Stimulated activated CD4-positive, alpha-beta T cell treated with anti-CD3 and anti-CD28 coated beads, Interleukin-4, amount 100 ng/mL, for 1 hour (primary cell): ENCODE measurements around the gene ZNF385C.

Experiments used
- DNase-seq: peaks from one replicate; pipeline ENCODE4 v3.0.0-alpha.2; 2020

Gene ZNF385C

DNA sequence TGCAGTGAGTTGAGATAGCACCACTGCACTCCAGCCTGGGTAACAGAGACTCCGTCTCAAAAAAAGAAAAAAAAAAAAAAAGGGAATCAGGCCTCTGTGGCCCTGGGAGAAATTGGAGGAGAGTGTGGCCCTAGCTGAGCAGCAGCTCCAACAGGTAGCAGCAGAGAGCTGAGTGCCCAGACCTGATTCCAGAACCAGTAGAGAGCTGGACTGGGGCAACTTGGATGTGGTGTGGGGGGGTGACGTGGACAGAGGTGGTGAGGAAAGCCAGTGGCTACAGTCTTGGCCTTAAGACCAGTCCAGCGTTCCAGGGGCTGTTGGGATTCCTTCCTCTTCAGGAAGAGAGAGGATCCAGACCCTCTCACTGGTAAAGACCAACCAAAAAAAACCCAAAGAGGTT, 26.0 kb upstream of the ZNF385C start:
- DNase-seq, result no peak

DNA sequence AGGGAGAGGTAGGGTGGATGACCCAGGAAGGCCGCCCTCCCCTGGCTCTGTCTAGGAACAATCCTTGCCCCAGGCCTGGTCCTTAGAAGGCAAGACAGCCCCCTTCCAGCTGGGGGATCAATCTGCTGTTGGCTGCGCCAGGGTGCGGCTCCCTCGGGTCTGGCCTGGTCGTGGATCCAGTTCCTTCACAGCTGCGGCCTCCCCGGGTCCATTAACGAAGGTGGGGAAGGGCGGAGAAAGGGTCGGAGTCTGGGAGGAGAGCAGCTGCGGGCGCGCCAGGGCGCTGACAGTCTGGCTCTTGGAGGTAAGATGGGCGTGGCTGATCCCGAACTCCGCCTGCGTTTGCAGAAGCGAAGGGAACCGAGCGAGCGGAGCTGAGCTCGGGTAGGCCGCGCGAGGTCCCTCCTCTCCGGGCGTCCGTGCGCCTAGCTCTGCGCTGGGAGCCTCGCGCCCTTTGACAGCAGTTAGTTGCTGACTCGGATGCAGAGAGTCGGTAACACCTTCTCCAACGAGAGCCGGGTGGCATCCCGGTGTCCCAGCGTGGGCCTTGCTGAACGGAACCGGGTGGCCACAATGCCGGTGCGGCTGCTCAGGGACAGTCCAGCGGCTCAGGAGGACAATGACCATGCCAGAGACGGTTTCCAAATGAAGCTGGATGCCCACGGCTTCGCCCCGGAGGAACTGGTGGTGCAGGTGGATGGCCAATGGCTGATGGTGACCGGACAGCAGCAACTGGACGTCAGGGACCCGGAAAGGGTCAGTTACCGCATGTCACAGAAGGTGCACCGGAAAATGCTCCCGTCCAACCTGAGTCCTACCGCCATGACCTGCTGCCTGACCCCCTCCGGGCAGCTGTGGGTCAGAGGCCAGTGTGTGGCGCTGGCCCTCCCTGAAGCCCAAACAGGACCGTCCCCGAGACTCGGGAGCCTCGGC, 24.4 kb upstream of the ZNF385C start, which contains the start of gene HSPB9:
Gene HSPB9 (plus strand): TSS at position 434 of the 933 bp plus-strand sequence. CDS start 47 bp downstream, at position 481.
- no peak for DNase-seq

DNA sequence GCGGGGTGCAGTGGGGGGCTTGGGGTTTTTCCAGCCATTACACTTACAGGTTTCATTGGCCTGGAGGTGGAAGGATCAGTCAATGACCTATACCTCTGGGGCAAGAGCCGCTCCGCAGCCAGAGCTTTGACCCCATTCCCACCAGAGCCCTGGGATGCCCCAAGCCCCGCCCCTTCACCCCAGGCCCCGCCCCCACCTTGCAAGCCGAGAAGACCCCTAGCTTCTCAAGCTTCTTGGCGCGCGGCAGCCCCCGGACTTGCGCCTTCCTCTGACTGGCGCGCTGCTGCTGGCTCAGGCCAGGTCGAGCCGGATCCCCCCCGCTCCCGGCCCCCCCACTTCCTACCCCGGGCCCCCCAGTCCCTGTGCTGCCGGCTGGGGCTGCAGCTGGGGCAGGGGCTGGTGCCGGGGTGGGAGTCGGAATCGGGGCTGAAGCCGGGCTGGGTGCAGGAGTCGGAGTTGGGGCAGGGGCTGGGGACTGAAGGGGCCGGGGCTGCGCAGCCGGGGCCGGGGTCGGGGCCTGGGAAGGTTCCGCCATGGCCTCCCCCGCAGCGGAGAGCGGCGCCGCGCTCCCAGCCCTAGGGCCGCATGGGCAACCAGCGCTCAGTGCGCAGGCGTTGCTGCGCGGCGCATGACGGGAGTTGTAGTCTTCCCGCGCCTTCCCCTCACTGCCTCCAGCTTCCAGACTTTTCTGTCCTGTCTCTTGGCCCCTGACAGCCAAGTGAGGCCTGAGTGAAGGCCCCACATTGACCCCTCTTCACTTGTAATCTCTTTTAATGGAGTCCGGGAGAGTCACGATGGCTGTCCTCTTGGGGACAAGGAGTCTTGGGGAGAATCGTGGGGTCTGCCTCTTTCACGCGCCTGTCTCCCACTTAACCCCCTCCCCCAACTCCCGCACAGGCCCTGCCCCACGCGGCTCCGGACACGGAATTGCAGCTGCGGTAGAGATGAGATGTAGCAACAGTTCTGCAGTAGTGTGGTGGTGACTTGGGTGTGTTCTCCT, 22.8 kb upstream of the ZNF385C start, which contains the start of gene KAT2A:
Gene KAT2A (minus strand): TSS at position 598 of the 1,000 bp plus-strand sequence. CDS start 63 bp downstream, at position 535.
- peak; percentile 81 for DNase-seq

DNA sequence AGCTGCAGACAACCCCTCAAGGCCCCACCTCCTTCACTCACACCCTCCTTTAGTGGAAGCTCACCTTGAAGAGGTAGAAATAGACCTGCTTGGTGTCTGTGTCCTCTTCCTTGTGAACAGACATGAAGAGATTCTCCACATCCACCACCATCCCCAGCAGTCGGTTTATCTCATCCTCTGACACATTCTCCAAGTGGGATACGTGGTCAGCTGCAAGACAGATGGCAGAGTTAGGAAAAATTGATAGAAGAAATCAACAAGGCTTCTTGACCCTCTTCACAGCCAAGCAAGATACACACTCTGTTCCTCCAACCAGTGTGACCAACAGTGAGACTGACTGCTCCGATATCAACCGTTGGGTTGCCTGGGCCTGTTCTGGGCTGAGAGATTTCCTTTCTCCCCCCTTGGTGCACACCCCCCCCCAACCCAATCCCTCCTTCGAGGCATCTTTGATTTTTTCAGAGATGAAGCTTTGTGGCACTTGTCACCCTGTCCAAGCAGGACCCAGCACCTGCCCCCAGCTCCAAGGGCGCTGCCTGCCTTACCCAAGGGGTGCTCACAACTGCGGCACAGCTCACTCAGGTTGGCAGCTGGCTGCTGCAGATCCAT, 22.0 kb upstream of the ZNF385C start:
- DNase-seq, result no peak

DNA sequence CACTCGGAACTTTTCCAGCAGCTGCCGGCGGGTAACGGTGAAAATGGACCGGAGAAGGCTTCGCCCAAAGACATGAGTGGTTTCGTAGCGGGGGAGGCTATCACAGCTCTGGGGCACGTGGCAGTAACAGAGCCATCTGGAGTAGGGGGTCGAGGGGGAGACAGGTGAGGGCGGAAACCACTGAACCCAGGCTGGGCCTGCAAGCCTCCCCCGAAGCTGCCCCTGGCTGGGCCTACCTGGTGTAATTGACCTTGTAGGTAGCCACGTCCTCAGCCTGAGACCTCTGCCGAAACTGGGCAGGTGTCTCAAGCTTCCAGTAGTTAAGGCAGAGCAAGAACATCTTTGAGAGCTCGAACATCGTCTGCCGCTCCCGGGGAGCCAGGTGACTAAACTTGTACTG, 21.0 kb upstream of the ZNF385C start:
- DNase-seq, result no peak

DNA sequence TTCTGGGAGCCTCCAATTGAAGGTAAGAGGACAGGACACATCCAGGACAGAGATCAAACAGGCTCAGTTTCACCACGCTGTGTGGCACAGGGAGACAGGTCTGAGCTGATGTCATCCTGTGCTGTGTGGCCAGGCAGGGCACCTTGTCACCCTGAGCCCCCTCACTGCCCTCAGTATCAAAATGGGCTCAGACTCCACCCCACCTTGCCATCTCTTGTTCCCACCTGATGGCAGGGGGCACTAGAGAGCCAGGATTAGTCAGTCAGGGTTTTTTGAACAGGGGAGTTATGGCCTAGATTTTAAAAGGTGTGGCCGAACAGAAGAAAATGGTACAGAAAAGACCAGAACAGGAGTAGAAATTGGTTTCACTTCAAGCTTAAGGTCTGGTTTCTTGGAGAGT, 20.3 kb upstream of the ZNF385C start:
- peak; percentile 49 for DNase-seq

DNA sequence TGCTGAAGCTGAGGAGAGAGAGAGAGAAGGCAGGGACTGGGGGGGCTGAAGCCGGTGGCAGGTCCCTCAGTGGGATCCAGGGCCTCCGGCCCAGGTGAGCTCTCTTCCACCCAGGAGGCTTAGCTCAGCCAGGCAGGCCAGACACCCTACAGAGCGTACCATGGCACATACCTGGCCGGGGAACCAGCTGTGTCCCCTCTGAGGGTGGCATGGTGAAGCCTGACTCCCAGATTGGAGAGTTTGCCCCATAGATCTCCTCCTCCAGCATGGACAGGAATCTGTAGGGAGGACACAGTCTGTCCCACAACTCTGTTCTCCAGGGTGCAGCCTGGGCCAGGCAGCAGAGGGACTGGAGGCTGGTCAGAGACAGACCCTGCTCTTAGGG, 19.8 kb upstream of the ZNF385C start:
- DNase-seq, result no peak

DNA sequence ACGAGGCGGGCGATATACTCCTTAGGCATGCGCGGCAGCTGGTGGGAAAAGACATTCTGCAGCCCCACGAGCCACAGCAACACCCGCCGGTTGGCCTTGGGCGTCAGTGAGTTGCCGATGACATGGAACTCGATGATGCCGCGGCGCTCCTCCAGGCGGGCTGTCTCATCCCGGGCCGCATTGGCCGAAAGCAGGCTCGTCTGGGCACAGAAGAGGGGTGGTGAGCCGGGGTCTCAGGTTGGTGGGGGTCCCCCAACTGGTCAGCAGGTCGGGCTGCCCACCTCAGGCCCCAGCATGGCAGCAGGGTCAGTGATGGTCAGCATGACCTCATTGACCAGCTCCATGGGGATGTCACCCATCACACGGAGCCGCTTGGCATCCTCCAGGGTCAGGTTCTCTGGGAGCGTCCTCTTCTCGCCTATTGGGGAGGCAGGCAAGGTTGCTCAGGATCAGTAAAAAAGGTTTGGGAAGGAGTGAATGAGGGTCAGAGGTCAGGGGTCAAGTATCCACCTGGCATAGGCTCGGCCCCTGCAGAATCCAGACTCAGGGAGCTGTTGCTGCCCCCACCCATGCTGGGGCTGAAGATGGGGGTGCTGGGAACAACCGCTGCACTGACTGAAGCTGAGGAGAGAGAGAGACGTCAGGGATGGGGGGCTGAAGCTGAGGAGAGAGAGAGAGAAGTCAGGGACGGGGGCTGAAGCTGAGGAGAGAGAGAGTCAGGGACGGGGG, 19.3 kb upstream of the ZNF385C start:
- no peak for DNase-seq

DNA sequence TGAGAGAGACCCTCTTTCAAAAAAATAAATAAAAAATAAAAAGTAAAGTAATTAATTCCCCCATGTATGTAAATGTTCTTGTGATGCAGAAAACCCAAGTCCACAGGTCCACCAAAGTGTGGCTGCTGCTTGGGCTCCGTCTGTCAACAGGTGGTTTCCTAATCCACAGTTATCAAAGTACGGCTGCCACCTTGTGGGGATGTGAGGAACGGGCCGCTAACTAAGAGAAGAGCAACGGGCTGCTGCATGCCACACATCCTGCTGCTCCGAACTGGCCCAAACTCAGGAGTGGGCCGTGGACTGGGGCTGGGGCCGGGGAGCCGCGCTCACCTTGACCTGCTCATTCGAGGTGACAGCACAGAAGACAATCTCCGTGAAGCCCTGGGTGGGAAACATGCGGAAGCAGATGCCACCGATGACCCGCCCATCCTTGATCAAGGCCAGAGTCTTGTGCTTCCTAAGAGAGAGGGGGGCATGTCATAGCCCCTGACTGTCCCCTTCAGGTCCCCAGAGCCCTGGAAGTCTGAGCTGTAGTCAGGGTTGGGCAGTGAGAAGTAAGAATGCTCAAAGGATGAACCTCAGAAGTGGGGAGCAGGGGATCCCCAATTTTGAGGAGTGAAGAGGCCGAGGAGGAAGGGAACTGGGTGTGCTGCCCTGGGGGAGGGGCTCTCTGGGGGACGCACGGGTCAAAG, 18.6 kb upstream of the ZNF385C start:
- peak; percentile 79 for DNase-seq

DNA sequence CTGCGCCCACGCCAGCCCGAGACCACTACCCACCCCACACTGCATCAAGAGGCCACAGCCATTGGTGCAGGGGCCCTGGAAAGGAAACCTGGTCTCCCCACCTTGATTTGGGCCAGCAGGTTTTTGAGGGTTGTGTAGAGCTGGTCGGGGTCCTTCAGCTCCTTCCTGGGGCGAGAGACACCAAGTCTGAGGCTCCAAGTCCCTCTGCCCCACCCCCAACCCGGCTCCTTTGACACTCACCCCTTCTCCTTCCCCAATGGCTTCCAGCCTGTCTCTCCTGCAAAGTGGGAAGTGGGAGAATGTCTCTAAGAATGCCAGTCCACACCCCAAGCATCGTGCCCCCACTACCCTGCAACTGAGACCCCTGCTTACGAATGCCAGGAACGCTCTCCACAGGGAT, 15.8 kb upstream of the ZNF385C start:
- no peak for DNase-seq

DNA sequence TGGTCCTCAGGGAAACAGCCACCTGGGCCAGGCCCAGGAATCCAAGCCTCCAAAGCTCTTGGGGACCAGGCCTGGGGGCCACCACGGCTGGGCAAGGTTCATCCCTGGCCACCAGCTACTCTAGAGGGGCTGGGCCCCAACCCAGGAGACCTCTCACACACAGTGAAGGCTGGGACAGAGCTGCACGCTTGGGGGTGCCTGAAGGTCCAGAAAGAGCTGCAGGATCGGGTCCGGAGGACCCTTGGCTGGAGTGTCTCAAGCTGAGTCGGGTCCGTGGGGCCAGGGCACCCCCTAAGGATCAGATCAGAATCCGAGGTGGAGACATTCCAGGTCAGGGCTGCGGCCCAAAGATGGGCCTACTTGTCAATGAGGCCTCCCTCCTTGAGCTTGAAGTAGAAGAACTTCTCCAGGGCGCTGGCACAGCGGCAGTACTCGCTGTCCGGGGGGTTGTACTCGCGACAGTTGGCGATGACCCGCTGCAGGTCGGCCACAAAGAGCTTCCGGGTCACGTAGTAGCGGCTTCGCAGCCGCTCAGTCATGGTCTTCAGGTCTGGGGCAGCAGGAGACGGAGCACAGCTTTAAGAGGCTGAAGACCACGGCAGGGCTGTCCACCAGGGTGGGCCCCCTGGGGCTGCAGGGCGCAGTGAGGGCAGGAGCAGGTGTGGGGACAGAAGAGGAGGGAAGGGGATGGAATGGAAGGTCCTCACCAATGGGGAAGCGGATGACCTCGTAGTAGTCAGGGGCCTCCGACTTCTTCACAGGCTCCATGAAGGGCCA, 15.2 kb upstream of the ZNF385C start:
- no peak for DNase-seq

DNA sequence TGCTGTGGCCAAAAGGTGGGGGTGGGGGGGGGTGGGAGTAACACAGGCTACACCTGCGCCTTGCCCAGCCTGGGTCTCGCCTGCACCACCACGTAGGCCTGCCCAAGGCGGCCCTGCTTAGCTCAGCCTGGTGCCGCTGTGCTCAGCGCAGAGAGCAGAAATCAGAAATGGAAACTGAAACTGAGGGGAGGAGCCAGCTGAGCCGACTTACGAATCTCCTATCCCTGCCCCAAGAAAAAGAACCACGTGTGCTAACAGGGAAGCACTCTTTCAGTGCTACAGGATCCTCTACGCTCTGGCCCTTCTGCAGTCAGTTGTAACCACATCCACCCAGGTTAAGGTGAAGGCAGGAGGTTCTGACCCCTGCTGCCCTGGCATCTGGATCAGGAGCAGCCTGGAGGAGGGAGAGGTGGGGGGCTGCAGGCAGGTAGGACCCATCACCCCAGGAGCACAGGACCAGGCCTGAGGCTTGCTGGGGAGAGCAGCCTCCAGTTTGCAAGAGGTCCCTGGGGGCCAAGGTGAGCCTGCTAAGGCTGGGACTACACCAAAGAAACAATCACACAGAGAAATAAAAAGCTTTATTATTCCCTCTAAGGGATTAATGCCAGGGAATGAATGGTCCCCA, 14.4 kb upstream of the ZNF385C start, which contains the start of gene DHX58:
Gene DHX58 (minus strand): TSS at position 163 of the 625 bp plus-strand sequence. CDS start 822 bp downstream, outside the sequence.
- DNase-seq, result peak; percentile 70

DNA sequence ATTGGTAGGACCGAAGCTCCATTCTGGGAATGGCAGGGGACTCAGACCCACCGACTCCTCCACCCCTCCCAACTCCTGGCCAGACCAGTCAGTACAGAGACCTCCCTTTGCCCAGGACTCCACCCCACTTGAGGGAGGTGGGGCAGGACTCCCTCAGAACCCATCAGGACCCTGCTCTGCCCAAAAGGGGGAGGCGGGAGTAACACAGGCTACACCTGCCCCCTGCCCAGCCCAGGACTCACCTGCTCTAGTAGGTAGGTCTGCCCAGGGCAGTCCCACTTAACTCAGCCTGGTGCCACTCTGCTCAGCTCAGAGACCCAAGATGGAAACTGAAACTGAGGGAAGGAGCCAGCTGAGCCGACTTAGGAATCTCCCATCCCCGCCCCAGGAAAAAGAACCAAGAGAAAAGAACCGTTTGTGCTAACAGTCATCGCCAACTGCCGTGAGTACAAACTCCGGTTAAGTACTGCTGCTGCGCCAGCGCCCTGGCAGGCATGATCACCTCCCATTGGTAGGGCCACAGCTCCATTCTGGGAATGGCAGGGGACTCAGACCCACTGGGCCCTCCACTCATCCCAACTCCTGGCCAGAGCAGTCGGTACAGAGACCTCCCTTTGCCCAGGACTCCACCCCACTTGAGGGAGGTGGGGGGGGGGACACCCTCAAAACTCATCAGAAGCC, 13.7 kb upstream of the ZNF385C start:
- DNase-seq, result peak; percentile 34

DNA sequence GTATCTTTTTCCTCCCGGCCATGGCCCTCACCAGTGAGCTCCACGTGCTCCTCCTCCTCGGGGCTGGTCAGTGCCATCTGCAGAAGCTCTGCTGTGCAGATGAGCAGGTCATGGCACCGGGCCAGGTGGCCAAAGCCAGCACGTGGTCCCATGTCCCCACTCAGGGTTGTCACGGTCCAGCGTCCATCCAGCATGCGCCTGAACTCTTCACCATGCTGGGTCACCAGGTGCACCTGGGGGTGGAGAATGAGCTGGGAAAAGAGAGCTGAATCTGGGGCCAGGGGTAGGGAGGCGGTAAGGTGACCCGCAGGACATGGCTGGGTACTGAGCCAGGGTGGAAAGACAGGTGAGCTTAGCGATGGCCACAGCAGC, 13.0 kb upstream of the ZNF385C start:
- no peak for DNase-seq

DNA sequence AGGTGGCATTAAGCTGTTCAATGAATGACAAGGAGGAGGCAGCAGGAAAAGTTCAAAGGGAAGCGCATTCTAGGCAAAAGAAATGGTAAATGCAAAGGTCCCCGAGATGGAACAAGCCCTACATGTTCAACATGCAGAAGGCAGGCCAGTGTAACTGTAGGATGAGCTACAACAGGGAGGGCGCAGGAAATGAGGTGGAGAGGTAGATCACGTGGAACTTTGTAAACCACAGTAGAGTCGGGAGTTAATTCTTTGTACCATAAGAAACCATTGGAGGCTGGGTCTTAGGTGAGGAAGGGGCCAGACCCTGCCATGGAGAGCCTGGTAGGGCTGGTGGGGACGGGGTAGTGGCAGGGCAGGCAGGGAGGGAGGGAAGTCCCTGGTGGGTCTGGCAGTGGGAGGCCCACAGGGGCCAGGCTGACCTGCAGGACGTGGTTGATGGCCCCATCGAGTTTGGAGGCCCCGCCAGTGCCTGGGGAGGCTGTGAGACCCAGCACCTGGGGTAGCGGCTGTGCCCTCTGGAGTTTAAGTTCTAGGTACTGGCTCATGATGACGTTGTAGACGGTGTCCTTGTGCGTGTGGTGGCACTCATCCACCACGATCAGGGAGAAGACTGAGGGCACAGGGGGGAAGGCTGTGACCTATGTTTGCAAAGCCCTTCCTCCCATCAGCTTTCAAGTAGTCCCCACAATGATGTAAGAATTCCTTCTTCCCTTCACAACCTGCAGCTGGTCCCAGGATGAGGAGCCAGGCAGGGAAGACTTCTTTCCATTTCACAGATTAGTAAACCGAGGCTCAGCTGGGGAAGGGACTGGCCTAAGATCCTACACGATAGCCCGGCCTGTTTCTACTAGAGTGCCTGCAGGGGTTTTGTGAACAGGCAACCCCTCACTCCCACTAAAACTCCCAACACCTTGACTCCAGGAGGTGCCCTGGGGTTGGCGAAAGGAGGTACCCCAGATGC, 12.3 kb upstream of the ZNF385C start:
- DNase-seq, result no peak

DNA sequence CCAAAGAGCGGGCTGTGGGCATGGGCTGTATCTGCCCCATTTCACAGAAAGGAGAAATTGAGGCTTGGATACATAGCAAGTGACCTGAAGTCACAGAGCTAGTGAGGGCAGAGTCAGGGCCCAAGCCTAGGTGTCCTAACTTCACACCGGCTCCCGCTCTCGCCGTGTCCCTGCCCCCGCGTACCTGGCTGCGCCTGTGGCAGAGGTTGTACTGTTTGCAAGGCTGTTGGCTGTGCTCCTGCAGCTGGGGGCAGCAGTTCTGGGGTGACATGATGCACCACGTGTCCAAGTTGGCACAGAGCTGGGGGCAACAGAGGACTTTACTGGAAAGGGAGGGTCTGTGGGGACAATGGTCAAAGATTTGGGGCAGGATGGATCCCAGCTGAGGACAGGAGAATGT, 10.8 kb upstream of the ZNF385C start:
- DNase-seq, result no peak

DNA sequence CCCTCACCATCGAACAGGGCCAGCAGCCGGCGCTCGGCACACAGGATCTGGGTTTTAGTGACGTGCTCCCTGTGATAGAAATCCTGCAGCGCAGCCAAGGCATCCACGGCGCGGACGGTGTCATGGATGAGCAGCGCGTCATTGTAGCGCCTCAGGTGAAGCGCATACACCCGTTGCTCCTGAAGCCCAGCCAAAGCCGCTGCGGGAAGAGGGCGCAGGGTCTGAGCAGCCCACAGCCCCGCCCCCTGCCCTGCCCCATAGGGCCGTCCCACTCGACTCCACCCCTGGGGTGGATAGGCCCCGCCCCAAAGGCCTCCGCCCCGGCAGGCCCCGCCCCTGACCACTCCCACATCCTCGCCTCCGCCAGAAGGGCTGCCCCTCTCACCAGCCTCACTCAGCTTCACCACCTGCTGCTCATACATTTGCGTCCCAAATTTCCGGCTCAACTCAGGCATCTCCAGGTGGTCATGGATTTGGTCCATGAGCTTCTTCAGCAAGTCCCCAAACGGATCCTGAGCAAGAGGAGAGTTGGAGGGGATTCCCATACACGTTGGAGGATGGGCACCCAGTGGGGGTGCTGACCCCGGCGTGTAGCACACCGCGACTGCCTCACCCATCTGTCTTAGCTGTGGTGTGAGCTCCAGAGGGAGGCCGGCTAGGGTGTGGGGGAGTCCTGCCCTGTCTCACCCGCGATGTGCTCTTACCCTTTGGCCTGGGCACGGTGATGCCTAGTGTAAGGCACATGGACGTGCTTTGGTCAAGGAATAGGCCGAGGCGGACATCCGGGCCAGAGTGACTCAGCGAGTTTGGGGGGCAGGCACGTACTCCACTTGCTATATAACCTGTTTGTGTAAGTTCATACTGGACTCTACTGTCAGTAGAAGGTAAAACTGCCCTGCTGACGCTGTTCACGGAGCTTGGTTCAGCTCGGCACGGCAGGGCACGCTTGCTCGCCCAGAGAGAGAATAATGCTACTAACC, 9.6 kb upstream of the ZNF385C start:
- peak; percentile 89 for DNase-seq
